Liver (tissue), 9 donors: ENCODE results near the gene DOCK10. TPM values are rescaled to one million over a fixed set of nuclear protein-coding genes. Genes with fewer than 3 reads are reported as not detected.
A peak's percentile ranks its signal among the peaks of the same experiment; 100 is the strongest.

Source experiments
- DNase-seq: peaks from one replicate; pipeline ENCODE4 v3.0.0-alpha.2; 2017; ENCODE audit warnings: low spot score
- H3K27ac ChIP-seq, 2 donors: one replicate each; pipeline ENCODE4 v1.7.0; 2013; ENCODE audit warnings: inconsistent platforms in 2 of 2, low read length in 2 of 2, control low read depth in 1 of 2, low read depth in 1 of 2, mild to moderate bottlenecking in 1 of 2
- H3K27me3 ChIP-seq, 4 donors: one replicate each; pipeline versions ENCODE4 v1.6.1 to v1.7.0; 2013; ENCODE audit warnings: low read length in 3 of 4, inconsistent platforms in 1 of 4, mild to moderate bottlenecking in 1 of 4, moderate library complexity in 1 of 4; ENCODE audit not compliant: control insufficient read depth in 4 of 4, insufficient read depth in 4 of 4
- H3K36me3 ChIP-seq, 4 donors: one replicate each; pipeline versions ENCODE4 v1.6.1 to v1.7.0; 2013; ENCODE audit warnings: low read length in 3 of 4, mild to moderate bottlenecking in 3 of 4, low read depth in 1 of 4, moderate library complexity in 1 of 4; ENCODE audit not compliant: control insufficient read depth in 4 of 4, insufficient read depth in 3 of 4
- H3K4me1 ChIP-seq, 4 donors: one replicate each; pipeline versions ENCODE4 v1.6.1 to v1.7.0; 2013; ENCODE audit warnings: low read length in 3 of 4, mild to moderate bottlenecking in 3 of 4, moderate library complexity in 1 of 4; ENCODE audit not compliant: control insufficient read depth in 4 of 4, insufficient read depth in 4 of 4
- H3K4me3 ChIP-seq, 3 donors: one replicate each; pipeline versions ENCODE4 v1.6.1 to v1.7.0; 2013; ENCODE audit warnings: low read length in 3 of 3, control low read depth in 1 of 3, low read depth in 1 of 3, mild to moderate bottlenecking in 1 of 3
- H3K9ac ChIP-seq, 2 donors: one replicate each; pipeline ENCODE4 v1.7.0; 2013; ENCODE audit warnings: low read length in 2 of 2, mild to moderate bottlenecking in 2 of 2, moderate library complexity in 2 of 2, control low read depth in 1 of 2, low read depth in 1 of 2
- H3K9me3 ChIP-seq, 4 donors: one replicate each; pipeline versions ENCODE4 v1.6.1 to v1.7.0; 2013; ENCODE audit warnings: low read length in 3 of 4; ENCODE audit not compliant: control insufficient read depth in 4 of 4
- EGR1 ChIP-seq, 2 donors: IDR thresholded peaks; 2 replicates each; pipeline ENCODE4 v1.6.1; 2016 to 2018; ENCODE audit warnings: antibody characterized with exemption in 2 of 2, low read depth in 2 of 2
- FOXA1 ChIP-seq: IDR thresholded peaks from 2 replicates; pipeline ENCODE4 v1.6.1; 2016; ENCODE audit warnings: antibody characterized with exemption
- FOXA2 ChIP-seq: IDR thresholded peaks from 2 replicates; pipeline ENCODE4 v1.6.1; 2016; ENCODE audit warnings: antibody characterized with exemption
- GABPA ChIP-seq, 2 donors: IDR thresholded peaks in 1 of 2; conservative IDR thresholded peaks in 1 of 2; 2 replicates each; pipeline ENCODE4 v1.6.1; 2016; ENCODE audit warnings: antibody characterized with exemption in 2 of 2, mild to moderate bottlenecking in 1 of 2, moderate library complexity in 1 of 2
- HNF4A ChIP-seq, 2 donors: conservative IDR thresholded peaks; 2 replicates each; pipeline ENCODE4 v1.6.1; 2016; ENCODE audit warnings: antibody characterized with exemption in 2 of 2, mild to moderate bottlenecking in 2 of 2
- HNF4G ChIP-seq: IDR thresholded peaks from 2 replicates; pipeline ENCODE4 v1.6.1; 2016; ENCODE audit warnings: antibody characterized with exemption
- JUND ChIP-seq, 2 donors: IDR thresholded peaks; 2 replicates each; pipeline ENCODE4 v1.6.1; 2016; ENCODE audit warnings: antibody characterized with exemption in 2 of 2
- NR2F2 ChIP-seq: IDR thresholded peaks from 2 replicates; pipeline ENCODE4 v1.6.1; 2016; ENCODE audit warnings: antibody characterized with exemption
- RAD21 ChIP-seq, 2 donors: IDR thresholded peaks; 2 replicates each; pipeline ENCODE4 v1.6.1; 2016; ENCODE audit warnings: antibody characterized with exemption in 2 of 2, mild to moderate bottlenecking in 2 of 2
- RXRA ChIP-seq, 2 donors: IDR thresholded peaks; 2 replicates each; pipeline ENCODE4 v1.6.1; 2017 to 2018; ENCODE audit warnings: antibody characterized with exemption in 2 of 2, mild to moderate bottlenecking in 1 of 2
- SP1 ChIP-seq: IDR thresholded peaks from 2 replicates; pipeline ENCODE4 v1.6.1; 2018; ENCODE audit warnings: antibody characterized with exemption, mild to moderate bottlenecking
- TAF1 ChIP-seq: conservative IDR thresholded peaks from 2 replicates; pipeline ENCODE4 v1.6.1; 2016; ENCODE audit warnings: antibody characterized with exemption, mild to moderate bottlenecking
- YY1 ChIP-seq: IDR thresholded peaks from 2 replicates; pipeline ENCODE4 v1.6.1; 2016; ENCODE audit warnings: antibody characterized with exemption, mild to moderate bottlenecking
- WGBS: extraction: QIAGEN DNeasy Blood & Tissue Kit; methylation state at CpG from one replicate; pipeline ENCODE4 v1.1.7; 2013; 5-methylcytosine and 5-hydroxymethylcytosine counted together
- polyA plus RNA-seq, 2 donors: library from polyadenylated mRNA; stranded (reverse) in 1 of 2; unstranded in 1 of 2; fragments of 200-250 nt in 1 of 2; fragments of >200 nt in 1 of 2; fragmentation: Nextera tagmentation in 1 of 2; extraction: Ambion mirVana in 1 of 2; gene quantifications; one replicate each; pipeline versions ENCODE4 v1.2.1 to v1.2.3, GENCODE V29; 2013 to 2015
- total RNA-seq, 2 donors: library from RNA; depleted of rRNA; stranded (reverse); fragments of >200 nt; gene quantifications; one replicate each; pipeline ENCODE4 v1.2.3, GENCODE V29; 2014
- TF ChIP-seq, protein P1 (sequence below): IDR thresholded peaks from 2 replicates; pipeline ENCODE4 v1.6.1; 2016; ENCODE audit warnings: antibody characterized with exemption
- TF ChIP-seq, protein P2 (sequence below): fragments of 150-350 bp; IDR thresholded peaks from 2 replicates; pipeline ENCODE4 v1.5.1; 2017; ENCODE audit warnings: improper control_type of control experiment, low read depth, low read length; ENCODE audit not compliant: missing input control
- TF ChIP-seq, protein P3 (sequence below): IDR thresholded peaks from 2 replicates; pipeline ENCODE4 v1.6.1; 2016; ENCODE audit warnings: antibody characterized with exemption
- TF ChIP-seq, protein P4 (sequence below): IDR thresholded peaks from 2 replicates; pipeline ENCODE4 v1.6.1; 2016; ENCODE audit warnings: antibody characterized with exemption, mild to moderate bottlenecking
- TF ChIP-seq, protein P5 (sequence below): IDR thresholded peaks from 2 replicates; pipeline ENCODE4 v1.6.1; 2016; ENCODE audit warnings: antibody characterized with exemption
- donor health status: healthy.
- donor health status: healthy.
- donor health status: healthy.
- donor health status: healthy.
- donor health status: healthy.

DOCK10 gene
- total and polyA plus RNA-seq, 4 donors, result 1.2 to 15.3 (median 6.8) TPM

DNA sequence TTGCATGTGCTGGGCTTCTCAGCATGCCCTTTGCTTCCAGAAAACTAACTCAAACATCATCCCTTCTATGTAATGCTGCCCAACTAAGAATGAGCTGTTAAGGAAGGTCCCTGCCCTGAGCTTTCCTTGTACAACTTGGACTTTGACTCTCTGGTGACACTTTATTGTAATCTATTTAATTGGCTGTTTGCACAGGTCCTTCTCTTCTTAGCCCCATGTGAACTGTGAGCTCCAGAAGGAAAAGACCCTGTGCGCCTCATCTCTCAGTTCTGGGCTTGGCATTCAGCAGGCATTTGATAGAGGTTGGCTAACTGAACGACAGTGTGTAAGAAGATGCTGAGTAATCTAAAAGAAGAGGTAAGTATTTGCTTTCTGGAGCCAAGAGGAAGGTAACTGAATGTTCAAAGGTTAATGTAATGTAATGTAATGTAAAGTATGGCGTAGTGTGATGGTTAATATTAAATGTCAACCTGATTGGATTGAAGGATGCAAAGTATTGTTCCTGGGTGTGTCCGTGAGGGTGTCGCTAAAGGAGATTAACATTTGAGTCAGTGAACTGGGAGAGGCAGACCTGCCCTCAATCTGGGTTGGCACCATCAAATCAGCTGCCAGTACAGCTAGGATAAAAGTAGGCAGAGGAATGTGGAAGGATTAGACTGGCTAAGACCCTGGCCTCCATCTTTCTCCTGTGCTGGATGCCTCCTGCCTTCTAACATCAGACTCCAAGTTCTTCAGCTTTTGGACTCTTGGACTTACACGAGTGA lies 265.3 kb downstream of the DOCK10 start:
- Histone ChIP-seq H3K27ac (no peak overlapping the region), H3K4me1 (peaks cover 0 to 15% (median 9%) of the 10 kb centered on the region in 4 donors), H3K9ac (no peak overlapping the region), H3K36me3 (peaks cover 0 to 5% (median 0%) of the 10 kb centered on the region in 4 donors), H3K9me3 (no peaks in the 10 kb centered on the region), H3K27me3 (no peaks in the 10 kb centered on the region), H3K4me3 (no peak overlapping the region)
- DNase-seq, result no peak
- TF ChIP-seq GABPA (IDR thresholded peaks at IDR 0.05 in 1 of 2, conservative IDR thresholded peaks at IDR 0.05 in 1 of 2), result no peak
- TF ChIP-seq SP1, result no peak
- no peak for TF ChIP-seq RXRA (IDR thresholded peaks at IDR 0.05)
- no peak for TF ChIP-seq RAD21 (IDR thresholded peaks at IDR 0.05)
- 79% methylated on average over 6 of the region's 6 CpGs for WGBS

DNA sequence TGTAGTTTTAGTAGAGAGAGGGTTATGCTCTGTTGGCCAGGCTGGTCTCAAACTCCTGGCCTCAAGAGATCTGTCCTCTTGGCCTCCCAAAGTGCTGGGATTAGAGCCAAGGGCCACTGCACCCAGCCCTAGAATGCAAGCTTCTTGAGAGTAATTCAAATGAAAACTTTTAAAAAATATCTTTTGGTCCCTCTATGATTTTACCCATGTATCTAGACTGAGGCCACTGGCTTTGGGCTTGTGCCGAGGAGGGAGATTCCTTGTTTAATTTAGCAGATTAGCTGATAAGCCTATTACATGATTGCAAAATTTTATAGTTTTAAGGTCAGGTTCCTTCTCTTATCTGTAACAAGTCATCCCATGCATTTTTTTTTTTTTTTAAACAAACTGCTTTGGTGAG lies 266.6 kb downstream of the DOCK10 start:
- H3K9me3 ChIP-seq, result no peaks in the 10 kb centered on the region
- no peak overlapping the region for H3K27ac ChIP-seq
- peaks cover 0 to 12% (median 7%) of the 10 kb centered on the region in 4 donors for H3K4me1 ChIP-seq
- WGBS, result 33% methylated on average over 1 of the region's 1 CpG
- H3K36me3 ChIP-seq, result peaks cover 0 to 5% (median 0%) of the 10 kb centered on the region in 4 donors
- TF ChIP-seq, protein P1, sequence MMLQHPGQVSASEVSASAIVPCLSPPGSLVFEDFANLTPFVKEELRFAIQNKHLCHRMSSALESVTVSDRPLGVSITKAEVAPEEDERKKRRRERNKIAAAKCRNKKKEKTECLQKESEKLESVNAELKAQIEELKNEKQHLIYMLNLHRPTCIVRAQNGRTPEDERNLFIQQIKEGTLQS, result no peak
- no peak for TF ChIP-seq HNF4G
- TF ChIP-seq NR2F2, result no peak
- TF ChIP-seq, protein P2, sequence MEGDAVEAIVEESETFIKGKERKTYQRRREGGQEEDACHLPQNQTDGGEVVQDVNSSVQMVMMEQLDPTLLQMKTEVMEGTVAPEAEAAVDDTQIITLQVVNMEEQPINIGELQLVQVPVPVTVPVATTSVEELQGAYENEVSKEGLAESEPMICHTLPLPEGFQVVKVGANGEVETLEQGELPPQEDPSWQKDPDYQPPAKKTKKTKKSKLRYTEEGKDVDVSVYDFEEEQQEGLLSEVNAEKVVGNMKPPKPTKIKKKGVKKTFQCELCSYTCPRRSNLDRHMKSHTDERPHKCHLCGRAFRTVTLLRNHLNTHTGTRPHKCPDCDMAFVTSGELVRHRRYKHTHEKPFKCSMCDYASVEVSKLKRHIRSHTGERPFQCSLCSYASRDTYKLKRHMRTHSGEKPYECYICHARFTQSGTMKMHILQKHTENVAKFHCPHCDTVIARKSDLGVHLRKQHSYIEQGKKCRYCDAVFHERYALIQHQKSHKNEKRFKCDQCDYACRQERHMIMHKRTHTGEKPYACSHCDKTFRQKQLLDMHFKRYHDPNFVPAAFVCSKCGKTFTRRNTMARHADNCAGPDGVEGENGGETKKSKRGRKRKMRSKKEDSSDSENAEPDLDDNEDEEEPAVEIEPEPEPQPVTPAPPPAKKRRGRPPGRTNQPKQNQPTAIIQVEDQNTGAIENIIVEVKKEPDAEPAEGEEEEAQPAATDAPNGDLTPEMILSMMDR, result no peak
- peak in 1 of 2 donors; percentile 56 for TF ChIP-seq RXRA (IDR thresholded peaks at IDR 0.05)
- TF ChIP-seq SP1, result no peak
- TF ChIP-seq, protein P3, sequence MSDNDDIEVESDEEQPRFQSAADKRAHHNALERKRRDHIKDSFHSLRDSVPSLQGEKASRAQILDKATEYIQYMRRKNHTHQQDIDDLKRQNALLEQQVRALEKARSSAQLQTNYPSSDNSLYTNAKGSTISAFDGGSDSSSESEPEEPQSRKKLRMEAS, result no peak
- peak; percentile 61 for TF ChIP-seq FOXA1
- peak; percentile 48 to 64 for TF ChIP-seq HNF4A (conservative IDR thresholded peaks at IDR 0.05)
- TF ChIP-seq GABPA (IDR thresholded peaks at IDR 0.05 in 1 of 2, conservative IDR thresholded peaks at IDR 0.05 in 1 of 2), result no peak
- peak; percentile 19 to 23 for TF ChIP-seq RAD21 (IDR thresholded peaks at IDR 0.05)
- TF ChIP-seq EGR1 (IDR thresholded peaks at IDR 0.05; ENCODE audit: low read depth in 2 of 2), result no peak
- peak in 1 of 2 donors; percentile 29 for TF ChIP-seq JUND (IDR thresholded peaks at IDR 0.05)
- TF ChIP-seq, protein P4, sequence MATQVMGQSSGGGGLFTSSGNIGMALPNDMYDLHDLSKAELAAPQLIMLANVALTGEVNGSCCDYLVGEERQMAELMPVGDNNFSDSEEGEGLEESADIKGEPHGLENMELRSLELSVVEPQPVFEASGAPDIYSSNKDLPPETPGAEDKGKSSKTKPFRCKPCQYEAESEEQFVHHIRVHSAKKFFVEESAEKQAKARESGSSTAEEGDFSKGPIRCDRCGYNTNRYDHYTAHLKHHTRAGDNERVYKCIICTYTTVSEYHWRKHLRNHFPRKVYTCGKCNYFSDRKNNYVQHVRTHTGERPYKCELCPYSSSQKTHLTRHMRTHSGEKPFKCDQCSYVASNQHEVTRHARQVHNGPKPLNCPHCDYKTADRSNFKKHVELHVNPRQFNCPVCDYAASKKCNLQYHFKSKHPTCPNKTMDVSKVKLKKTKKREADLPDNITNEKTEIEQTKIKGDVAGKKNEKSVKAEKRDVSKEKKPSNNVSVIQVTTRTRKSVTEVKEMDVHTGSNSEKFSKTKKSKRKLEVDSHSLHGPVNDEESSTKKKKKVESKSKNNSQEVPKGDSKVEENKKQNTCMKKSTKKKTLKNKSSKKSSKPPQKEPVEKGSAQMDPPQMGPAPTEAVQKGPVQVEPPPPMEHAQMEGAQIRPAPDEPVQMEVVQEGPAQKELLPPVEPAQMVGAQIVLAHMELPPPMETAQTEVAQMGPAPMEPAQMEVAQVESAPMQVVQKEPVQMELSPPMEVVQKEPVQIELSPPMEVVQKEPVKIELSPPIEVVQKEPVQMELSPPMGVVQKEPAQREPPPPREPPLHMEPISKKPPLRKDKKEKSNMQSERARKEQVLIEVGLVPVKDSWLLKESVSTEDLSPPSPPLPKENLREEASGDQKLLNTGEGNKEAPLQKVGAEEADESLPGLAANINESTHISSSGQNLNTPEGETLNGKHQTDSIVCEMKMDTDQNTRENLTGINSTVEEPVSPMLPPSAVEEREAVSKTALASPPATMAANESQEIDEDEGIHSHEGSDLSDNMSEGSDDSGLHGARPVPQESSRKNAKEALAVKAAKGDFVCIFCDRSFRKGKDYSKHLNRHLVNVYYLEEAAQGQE, result no peak
- TF ChIP-seq, protein P5, sequence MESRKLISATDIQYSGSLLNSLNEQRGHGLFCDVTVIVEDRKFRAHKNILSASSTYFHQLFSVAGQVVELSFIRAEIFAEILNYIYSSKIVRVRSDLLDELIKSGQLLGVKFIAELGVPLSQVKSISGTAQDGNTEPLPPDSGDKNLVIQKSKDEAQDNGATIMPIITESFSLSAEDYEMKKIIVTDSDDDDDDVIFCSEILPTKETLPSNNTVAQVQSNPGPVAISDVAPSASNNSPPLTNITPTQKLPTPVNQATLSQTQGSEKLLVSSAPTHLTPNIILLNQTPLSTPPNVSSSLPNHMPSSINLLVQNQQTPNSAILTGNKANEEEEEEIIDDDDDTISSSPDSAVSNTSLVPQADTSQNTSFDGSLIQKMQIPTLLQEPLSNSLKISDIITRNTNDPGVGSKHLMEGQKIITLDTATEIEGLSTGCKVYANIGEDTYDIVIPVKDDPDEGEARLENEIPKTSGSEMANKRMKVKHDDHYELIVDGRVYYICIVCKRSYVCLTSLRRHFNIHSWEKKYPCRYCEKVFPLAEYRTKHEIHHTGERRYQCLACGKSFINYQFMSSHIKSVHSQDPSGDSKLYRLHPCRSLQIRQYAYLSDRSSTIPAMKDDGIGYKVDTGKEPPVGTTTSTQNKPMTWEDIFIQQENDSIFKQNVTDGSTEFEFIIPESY, result peak; percentile 25
- no peak for TF ChIP-seq TAF1
- TF ChIP-seq YY1, result no peak
- TF ChIP-seq FOXA2, result peak; percentile 72
- no peak overlapping the region for H3K4me3 ChIP-seq
- no peak for DNase-seq
- no peaks in the 10 kb centered on the region for H3K27me3 ChIP-seq
- H3K9ac ChIP-seq, result no peak overlapping the region
